ENCODE data around the gene KLK12. TPM values are rescaled to one million over a fixed set of nuclear protein-coding genes. Genes with fewer than 3 reads are reported as not detected.

The KLK12 gene
- not detected for total RNA-seq

DNA sequence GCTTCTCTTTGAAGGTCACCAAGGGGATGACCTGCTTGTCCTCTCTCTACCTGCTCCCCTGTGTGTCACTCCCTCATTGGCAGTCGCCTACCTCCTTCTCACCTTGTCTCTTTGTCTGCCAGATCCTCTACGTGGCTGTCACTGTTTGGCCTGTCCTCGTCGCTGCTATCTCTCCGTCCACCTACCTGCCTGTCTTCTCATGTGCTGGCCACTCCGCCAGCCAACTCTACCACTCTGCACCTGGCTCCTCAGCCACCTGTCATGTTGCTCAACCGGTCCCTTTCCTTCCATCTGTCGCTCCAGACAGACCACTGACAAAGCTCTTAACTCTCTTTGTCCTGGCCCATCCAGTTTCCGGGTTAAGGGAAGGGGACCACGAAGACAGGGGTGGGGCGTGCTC, at the start of gene KLK12:
Gene KLK12, minus strand, starts transcription at position 299 of the 400 bp plus-strand sequence. CDS start 381 bp downstream, outside the sequence.
- no peaks in the 10 kb centered on the region for H3K36me3 Mint-ChIP-seq (ENCODE audit: low read depth)
- H3K27ac Mint-ChIP-seq, result no peak within 1 kb of the TSS
- DNase-seq (no peak), ATAC-seq (no peak)
- ChIA-PET CTCF (no interaction called here), POLR2A (no interaction called here)
- no peaks in the 10 kb centered on the region for H3K4me1 Mint-ChIP-seq (ENCODE audit: low read depth)
- peaks cover 7% of the 10 kb centered on the region for H3K27me3 Mint-ChIP-seq (ENCODE audit: low read depth)
- no peak within 1 kb of the TSS for H3K4me3 Mint-ChIP-seq
- no peaks in the 10 kb centered on the region for H3K9me3 Mint-ChIP-seq (ENCODE audit: insufficient read depth)

- POLR2A ChIA-PET, result no interaction called here
- Mint-ChIP-seq H3K27me3 (ENCODE audit: low read depth) (no peaks in the 10 kb centered on the region), H3K27ac (no peak overlapping the region), H3K9me3 (ENCODE audit: insufficient read depth) (no peaks in the 10 kb centered on the region), H3K4me1 (ENCODE audit: low read depth) (no peaks in the 10 kb centered on the region), H3K4me3 (no peak overlapping the region), H3K36me3 (ENCODE audit: low read depth) (no peaks in the 10 kb centered on the region)
- ATAC-seq (no peak), DNase-seq (no peak)
- CTCF ChIA-PET, result no interaction called here
Measured at GRCh38 chr19:51084505-51084904, 49.7 kb upstream of the KLK12 start.

GRCh38 chr19:51083783-51084182, 49.0 kb upstream of the KLK12 start:
- Mint-ChIP-seq H3K27ac (no peak overlapping the region), H3K9me3 (ENCODE audit: insufficient read depth) (no peaks in the 10 kb centered on the region), H3K4me3 (no peak overlapping the region), H3K27me3 (ENCODE audit: low read depth) (no peaks in the 10 kb centered on the region), H3K36me3 (ENCODE audit: low read depth) (no peaks in the 10 kb centered on the region), H3K4me1 (ENCODE audit: low read depth) (no peaks in the 10 kb centered on the region)
- DNase-seq (no peak), ATAC-seq (no peak)
- CTCF ChIA-PET, result no interaction called here
- POLR2A ChIA-PET, result no interaction called here

- ChIA-PET CTCF (no interaction called here), POLR2A (no interaction called here)
- H3K4me1 Mint-ChIP-seq (ENCODE audit: low read depth), result no peaks in the 10 kb centered on the region
- H3K9me3 Mint-ChIP-seq (ENCODE audit: insufficient read depth), result no peaks in the 10 kb centered on the region
- no peak for DNase-seq
- ATAC-seq, result no peak
- no peaks in the 10 kb centered on the region for H3K27me3 Mint-ChIP-seq (ENCODE audit: low read depth)
- no peaks in the 10 kb centered on the region for H3K36me3 Mint-ChIP-seq (ENCODE audit: low read depth)
- H3K4me3 Mint-ChIP-seq, result no peak overlapping the region
- H3K27ac Mint-ChIP-seq, result no peak overlapping the region
Measured at GRCh38 chr19:51083181-51083580, 48.4 kb upstream of the KLK12 start.

- no peaks in the 10 kb centered on the region for H3K4me1 Mint-ChIP-seq (ENCODE audit: low read depth)
- CTCF ChIA-PET, result no interaction called here
- H3K4me3 Mint-ChIP-seq, result no peak within 1 kb of the TSS
- no peaks in the 10 kb centered on the region for H3K36me3 Mint-ChIP-seq (ENCODE audit: low read depth)
- POLR2A ChIA-PET, result no interaction called here
- H3K27ac Mint-ChIP-seq, result no peak within 1 kb of the TSS
- no peaks in the 10 kb centered on the region for H3K9me3 Mint-ChIP-seq (ENCODE audit: insufficient read depth)
- no peak for DNase-seq
- H3K27me3 Mint-ChIP-seq (ENCODE audit: low read depth), result no peaks in the 10 kb centered on the region
- ATAC-seq, result no peak
Measured at GRCh38 chr19:51082611-51083010, 47.8 kb upstream of the KLK12 start, which contains the start of gene KLK14. KLK14 (minus strand) TSS chr19:51082887; CDS start chr19:51082614, 273 bp downstream.

GRCh38 chr19:51081476-51081875, 46.7 kb upstream of the KLK12 start:
- ATAC-seq (no peak), DNase-seq (no peak)
- no peak overlapping the region for H3K4me3 Mint-ChIP-seq
- CTCF ChIA-PET, result no interaction called here
- no peaks in the 10 kb centered on the region for H3K27me3 Mint-ChIP-seq (ENCODE audit: low read depth)
- no peak overlapping the region for H3K27ac Mint-ChIP-seq
- H3K36me3 Mint-ChIP-seq (ENCODE audit: low read depth), result no peaks in the 10 kb centered on the region
- POLR2A ChIA-PET, result no interaction called here
- no peaks in the 10 kb centered on the region for H3K9me3 Mint-ChIP-seq (ENCODE audit: insufficient read depth)
- no peaks in the 10 kb centered on the region for H3K4me1 Mint-ChIP-seq (ENCODE audit: low read depth)

GRCh38 chr19:51079481-51080110, 44.8 kb upstream of the KLK12 start:
- Mint-ChIP-seq H3K36me3 (ENCODE audit: low read depth) (no peaks in the 10 kb centered on the region), H3K9me3 (ENCODE audit: insufficient read depth) (no peaks in the 10 kb centered on the region), H3K4me3 (no peak overlapping the region), H3K27me3 (ENCODE audit: low read depth) (peaks cover 2% of the 10 kb centered on the region), H3K4me1 (ENCODE audit: low read depth) (no peaks in the 10 kb centered on the region), H3K27ac (no peak overlapping the region)
- ChIA-PET CTCF (interaction anchor here (1.2 kb wide), 1 partner anchor 17 kb away, joined by 3 read pairs; no protein-coding TSS in a partner anchor), POLR2A (no interaction called here)
- DNase-seq, result no peak
- ATAC-seq, result no peak

DNA sequence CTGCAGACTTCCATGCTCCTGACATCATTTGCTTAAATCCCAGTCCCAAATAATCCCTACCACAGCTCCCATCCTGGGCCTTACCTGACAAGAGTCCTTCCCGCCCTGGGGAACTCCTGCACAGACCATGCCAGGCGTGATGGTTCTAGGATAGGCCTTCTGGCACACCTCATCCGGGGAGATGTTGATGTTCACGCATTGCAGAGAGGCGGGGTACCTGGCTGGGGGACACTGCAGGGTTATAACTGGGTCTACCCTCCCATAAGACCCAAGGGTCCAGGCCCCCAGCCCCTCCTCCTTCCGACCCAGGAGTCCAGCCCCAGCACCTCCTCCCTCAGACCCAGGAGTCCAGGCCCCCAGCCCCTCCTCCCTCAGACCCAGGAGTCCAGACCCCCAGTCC, 43.9 kb upstream of the KLK12 start:
- no peak overlapping the region for H3K4me3 Mint-ChIP-seq
- ATAC-seq (no peak), DNase-seq (no peak)
- H3K36me3 Mint-ChIP-seq (ENCODE audit: low read depth), result no peaks in the 10 kb centered on the region
- peaks cover 9% of the 10 kb centered on the region for H3K27me3 Mint-ChIP-seq (ENCODE audit: low read depth)
- no peaks in the 10 kb centered on the region for H3K4me1 Mint-ChIP-seq (ENCODE audit: low read depth)
- POLR2A ChIA-PET, result no interaction called here
- H3K27ac Mint-ChIP-seq, result no peak overlapping the region
- CTCF ChIA-PET, result no interaction called here
- no peaks in the 10 kb centered on the region for H3K9me3 Mint-ChIP-seq (ENCODE audit: insufficient read depth)

- no peak for DNase-seq
- ATAC-seq, result peak; percentile 39
- H3K27me3 Mint-ChIP-seq (ENCODE audit: low read depth), result peaks cover 9% of the 10 kb centered on the region
- H3K9me3 Mint-ChIP-seq (ENCODE audit: insufficient read depth), result no peaks in the 10 kb centered on the region
- no peak overlapping the region for H3K27ac Mint-ChIP-seq
- no peaks in the 10 kb centered on the region for H3K36me3 Mint-ChIP-seq (ENCODE audit: low read depth)
- H3K4me1 Mint-ChIP-seq (ENCODE audit: low read depth), result no peaks in the 10 kb centered on the region
- POLR2A ChIA-PET, result no interaction called here
- H3K4me3 Mint-ChIP-seq, result no peak overlapping the region
- CTCF ChIA-PET, result no interaction called here
Measured at GRCh38 chr19:51078104-51078503, 43.3 kb upstream of the KLK12 start.

DNA sequence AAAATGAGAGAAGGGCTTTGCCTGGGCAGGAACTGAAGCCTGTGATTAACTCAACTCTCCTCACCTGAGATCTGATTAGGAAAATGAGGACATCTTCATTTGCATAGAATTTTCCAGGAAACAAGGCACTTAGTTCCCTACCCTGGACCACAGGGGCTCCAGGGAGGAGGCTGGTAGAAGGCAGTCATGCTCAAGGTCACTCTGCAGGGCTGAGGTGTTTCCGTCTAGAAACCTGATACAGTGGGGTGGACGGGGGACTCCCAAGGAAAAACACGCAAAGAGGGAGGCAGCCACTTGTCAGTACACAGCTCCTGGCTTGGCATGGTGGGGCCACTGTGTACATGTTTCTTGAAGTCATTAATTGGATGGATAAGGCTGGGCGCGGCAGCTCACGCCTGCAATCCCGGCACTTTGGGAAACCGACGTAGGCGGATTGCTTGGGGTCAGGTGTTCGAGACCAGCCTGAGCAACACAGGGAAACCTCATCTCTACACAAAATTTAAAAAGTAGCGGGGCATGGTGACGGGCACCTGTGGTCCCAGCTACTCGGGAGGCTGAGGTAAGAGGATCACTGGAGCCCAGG, 41.9 kb upstream of the KLK12 start:
- H3K36me3 Mint-ChIP-seq (ENCODE audit: low read depth), result no peaks in the 10 kb centered on the region
- H3K4me3 Mint-ChIP-seq, result no peak overlapping the region
- CTCF ChIA-PET, result no interaction called here
- POLR2A ChIA-PET, result no interaction called here
- DNase-seq (no peak), ATAC-seq (no peak)
- no peak overlapping the region for H3K27ac Mint-ChIP-seq
- no peaks in the 10 kb centered on the region for H3K4me1 Mint-ChIP-seq (ENCODE audit: low read depth)
- H3K27me3 Mint-ChIP-seq (ENCODE audit: low read depth), result peaks cover 9% of the 10 kb centered on the region
- H3K9me3 Mint-ChIP-seq (ENCODE audit: insufficient read depth), result no peaks in the 10 kb centered on the region

GRCh38 chr19:51075998-51076397, 41.2 kb upstream of the KLK12 start:
- DNase-seq, result no peak
- Mint-ChIP-seq H3K4me1 (ENCODE audit: low read depth) (no peaks in the 10 kb centered on the region), H3K4me3 (no peak overlapping the region), H3K27ac (no peak overlapping the region), H3K36me3 (ENCODE audit: low read depth) (no peaks in the 10 kb centered on the region), H3K27me3 (ENCODE audit: low read depth) (peaks cover 9% of the 10 kb centered on the region), H3K9me3 (ENCODE audit: insufficient read depth) (no peaks in the 10 kb centered on the region)
- CTCF ChIA-PET, result no interaction called here
- ATAC-seq, result no peak
- POLR2A ChIA-PET, result no interaction called here

DNA sequence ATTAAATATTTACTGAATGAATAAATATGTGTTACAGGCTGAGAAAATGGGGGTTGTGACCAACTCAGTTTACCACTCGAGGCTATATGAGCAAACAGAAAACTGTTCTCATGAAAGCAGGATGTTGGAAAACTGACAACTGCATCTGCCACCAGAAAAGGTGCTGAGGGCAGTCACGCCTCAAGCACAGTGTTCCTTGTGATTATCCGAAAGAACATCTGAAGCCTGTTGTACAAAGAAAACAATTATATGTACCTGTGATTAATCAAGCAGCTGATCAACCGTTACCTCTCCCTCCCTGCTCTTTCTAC, 36.2 kb upstream of the KLK12 start:
- DNase-seq, result no peak
- POLR2A ChIA-PET, result no interaction called here
- CTCF ChIA-PET, result no interaction called here
- Mint-ChIP-seq H3K36me3 (ENCODE audit: low read depth) (no peaks in the 10 kb centered on the region), H3K4me1 (ENCODE audit: low read depth) (no peaks in the 10 kb centered on the region), H3K4me3 (no peak overlapping the region), H3K27ac (no peak overlapping the region), H3K27me3 (ENCODE audit: low read depth) (peaks cover 26% of the 10 kb centered on the region), H3K9me3 (ENCODE audit: insufficient read depth) (no peaks in the 10 kb centered on the region)
- ATAC-seq, result no peak

All from activated CD8-positive, alpha-beta T cell treated with anti-CD3 and anti-CD28 coated beads, Interleukin-2, amount 10 ng/mL, durations not matched to agents 7 days and 5 days (primary cell).